ENCODE results near the gene TERT.

- TF ChIP-seq CTCF (IDR thresholded peaks at IDR 0.05) (no peak), POLR2A (IDR thresholded peaks at IDR 0.05) (no peak), EP300 (IDR thresholded peaks at IDR 0.05) (no peak), POLR2AphosphoS5 (IDR thresholded peaks at IDR 0.05) (no peak)
These were observed 88.1 kb downstream of the TERT start for GRCh38 chr5:1206521-1207412.

All from sigmoid colon (tissue), 4 donors.